ENCODE measurements around the gene MCL1.

DNA sequence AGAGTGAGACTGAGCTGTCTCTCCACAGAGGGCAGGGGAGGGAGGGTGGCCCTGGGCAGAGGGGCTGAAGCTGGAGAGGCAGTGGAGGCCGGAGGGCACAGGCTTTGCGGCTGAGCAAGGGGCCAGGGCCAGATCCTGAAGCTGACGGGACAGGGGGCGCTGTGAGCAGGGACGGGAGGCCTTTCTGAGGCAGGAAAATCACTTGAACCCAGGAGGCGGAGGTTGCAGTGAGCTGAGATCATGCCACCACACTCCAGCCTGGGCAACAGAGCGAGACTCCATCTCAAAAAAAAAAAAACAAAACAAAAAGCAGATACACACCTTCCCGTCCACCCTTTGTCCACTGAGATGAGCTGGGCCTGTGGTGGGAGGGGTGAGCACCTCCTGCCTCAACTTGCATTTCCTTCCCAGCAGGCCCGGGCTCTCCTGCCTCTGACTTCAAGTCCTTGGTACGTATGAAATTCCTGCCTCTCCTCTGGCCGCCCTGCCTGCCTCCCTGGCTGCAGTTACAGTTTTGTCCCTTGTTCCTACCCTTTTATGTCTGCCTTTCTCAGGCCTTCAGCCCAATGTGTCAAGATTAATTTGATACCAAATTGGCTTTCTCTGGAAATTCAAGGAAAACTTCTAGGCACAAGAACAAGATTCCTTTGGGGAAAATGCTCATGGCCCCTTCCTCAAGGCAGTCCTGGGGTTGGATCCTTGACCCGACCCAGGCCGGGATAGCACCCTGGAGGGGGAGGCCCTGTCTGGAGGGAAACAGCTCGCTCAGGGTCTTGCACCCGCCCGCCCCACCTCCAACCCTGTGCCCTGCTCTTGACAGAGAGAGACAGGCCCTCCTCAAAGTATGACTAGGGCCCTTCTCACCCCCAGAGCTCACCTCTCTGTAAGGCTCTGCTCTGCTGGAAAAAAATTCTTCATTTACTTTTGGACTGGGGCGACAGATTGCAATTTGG is 41.4 kb downstream of the MCL1 start:
- TF ChIP-seq, protein P1, sequence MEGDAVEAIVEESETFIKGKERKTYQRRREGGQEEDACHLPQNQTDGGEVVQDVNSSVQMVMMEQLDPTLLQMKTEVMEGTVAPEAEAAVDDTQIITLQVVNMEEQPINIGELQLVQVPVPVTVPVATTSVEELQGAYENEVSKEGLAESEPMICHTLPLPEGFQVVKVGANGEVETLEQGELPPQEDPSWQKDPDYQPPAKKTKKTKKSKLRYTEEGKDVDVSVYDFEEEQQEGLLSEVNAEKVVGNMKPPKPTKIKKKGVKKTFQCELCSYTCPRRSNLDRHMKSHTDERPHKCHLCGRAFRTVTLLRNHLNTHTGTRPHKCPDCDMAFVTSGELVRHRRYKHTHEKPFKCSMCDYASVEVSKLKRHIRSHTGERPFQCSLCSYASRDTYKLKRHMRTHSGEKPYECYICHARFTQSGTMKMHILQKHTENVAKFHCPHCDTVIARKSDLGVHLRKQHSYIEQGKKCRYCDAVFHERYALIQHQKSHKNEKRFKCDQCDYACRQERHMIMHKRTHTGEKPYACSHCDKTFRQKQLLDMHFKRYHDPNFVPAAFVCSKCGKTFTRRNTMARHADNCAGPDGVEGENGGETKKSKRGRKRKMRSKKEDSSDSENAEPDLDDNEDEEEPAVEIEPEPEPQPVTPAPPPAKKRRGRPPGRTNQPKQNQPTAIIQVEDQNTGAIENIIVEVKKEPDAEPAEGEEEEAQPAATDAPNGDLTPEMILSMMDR (conservative IDR thresholded peaks at IDR 0.05 in 1 of 2, IDR thresholded peaks at IDR 0.05 in 1 of 2; ENCODE audit: low read depth in 1 of 2, low read length in 2 of 2): no peak
- no peak for TF ChIP-seq EZH2 (IDR thresholded peaks at IDR 0.05; ENCODE audit: low read length, missing control alignments)
